ENCODE results near the gene C6orf136. TPM values are rescaled to one million over a fixed set of nuclear protein-coding genes. Genes with fewer than 3 reads are reported as not detected.

The C6orf136 gene
- total and polyA plus RNA-seq, 9 of the 15 experiments (the other 6 are each of a cell fraction or from before 2014, with no cell fraction given) = 14.1 to 63.1 (median 18.4) TPM

- TF ChIP-seq, protein P1, sequence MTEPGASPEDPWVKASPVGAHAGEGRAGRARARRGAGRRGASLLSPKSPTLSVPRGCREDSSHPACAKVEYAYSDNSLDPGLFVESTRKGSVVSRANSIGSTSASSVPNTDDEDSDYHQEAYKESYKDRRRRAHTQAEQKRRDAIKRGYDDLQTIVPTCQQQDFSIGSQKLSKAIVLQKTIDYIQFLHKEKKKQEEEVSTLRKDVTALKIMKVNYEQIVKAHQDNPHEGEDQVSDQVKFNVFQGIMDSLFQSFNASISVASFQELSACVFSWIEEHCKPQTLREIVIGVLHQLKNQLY (CRISPR knock-in tag; conservative IDR thresholded peaks at IDR 0.05) = no peak
- TF ChIP-seq, protein P2, sequence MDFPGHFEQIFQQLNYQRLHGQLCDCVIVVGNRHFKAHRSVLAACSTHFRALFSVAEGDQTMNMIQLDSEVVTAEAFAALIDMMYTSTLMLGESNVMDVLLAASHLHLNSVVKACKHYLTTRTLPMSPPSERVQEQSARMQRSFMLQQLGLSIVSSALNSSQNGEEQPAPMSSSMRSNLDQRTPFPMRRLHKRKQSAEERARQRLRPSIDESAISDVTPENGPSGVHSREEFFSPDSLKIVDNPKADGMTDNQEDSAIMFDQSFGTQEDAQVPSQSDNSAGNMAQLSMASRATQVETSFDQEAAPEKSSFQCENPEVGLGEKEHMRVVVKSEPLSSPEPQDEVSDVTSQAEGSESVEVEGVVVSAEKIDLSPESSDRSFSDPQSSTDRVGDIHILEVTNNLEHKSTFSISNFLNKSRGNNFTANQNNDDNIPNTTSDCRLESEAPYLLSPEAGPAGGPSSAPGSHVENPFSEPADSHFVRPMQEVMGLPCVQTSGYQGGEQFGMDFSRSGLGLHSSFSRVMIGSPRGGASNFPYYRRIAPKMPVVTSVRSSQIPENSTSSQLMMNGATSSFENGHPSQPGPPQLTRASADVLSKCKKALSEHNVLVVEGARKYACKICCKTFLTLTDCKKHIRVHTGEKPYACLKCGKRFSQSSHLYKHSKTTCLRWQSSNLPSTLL (IDR thresholded peaks at IDR 0.05) = no peak; the same call in 1 of the 2 replicates
- TF ChIP-seq ETS1 (conservative IDR thresholded peaks at IDR 0.05; ENCODE audit: control insufficient read depth, low read depth, low read length) = peak; percentile 95
- peak; percentile 30 for TF ChIP-seq NFRKB (IDR thresholded peaks at IDR 0.05; ENCODE audit: low read depth)
- TF ChIP-seq SMARCA5 (IDR thresholded peaks at IDR 0.05) = peak; percentile 90
- TF ChIP-seq FOXA1 (IDR thresholded peaks at IDR 0.05; ENCODE audit: borderline replicate concordance) = no peak
- no peak; the same call in 1 of the 2 replicates for TF ChIP-seq GATAD2A (IDR thresholded peaks at IDR 0.05)
- 0 out of 2 replicates have a peak, but pooled peaks have one; percentile 19 for TF ChIP-seq GTF2F1 (IDR thresholded peaks at IDR 0.05; ENCODE audit: low read depth, low read length)
- no peak for TF ChIP-seq ZNF253 (CRISPR knock-in tag; conservative IDR thresholded peaks at IDR 0.05)
- peak; percentile 63; the same call in 1 of the 2 replicates for TF ChIP-seq SPI1 (IDR thresholded peaks at IDR 0.05; ENCODE audit: borderline replicate concordance, low read depth, low read length)
- TF ChIP-seq KDM1A (IDR thresholded peaks at IDR 0.05) = no peak
- peak; percentile 61 for TF ChIP-seq CREM (IDR thresholded peaks at IDR 0.05; ENCODE audit: low read depth)
- TF ChIP-seq CAMTA2 (CRISPR knock-in tag; conservative IDR thresholded peaks at IDR 0.05) = no peak
- TF ChIP-seq DDX20 (tag; IDR thresholded peaks at IDR 0.05; ENCODE audit: low read depth) = no peak
- TF ChIP-seq, protein P3, sequence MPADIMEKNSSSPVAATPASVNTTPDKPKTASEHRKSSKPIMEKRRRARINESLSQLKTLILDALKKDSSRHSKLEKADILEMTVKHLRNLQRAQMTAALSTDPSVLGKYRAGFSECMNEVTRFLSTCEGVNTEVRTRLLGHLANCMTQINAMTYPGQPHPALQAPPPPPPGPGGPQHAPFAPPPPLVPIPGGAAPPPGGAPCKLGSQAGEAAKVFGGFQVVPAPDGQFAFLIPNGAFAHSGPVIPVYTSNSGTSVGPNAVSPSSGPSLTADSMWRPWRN (IDR thresholded peaks at IDR 0.05; ENCODE audit: low read depth) = 0 out of 2 replicates have a peak, but pooled peaks have one; percentile 10
- no peak for TF ChIP-seq ARID2 (IDR thresholded peaks at IDR 0.05)
- TF ChIP-seq, protein P4, sequence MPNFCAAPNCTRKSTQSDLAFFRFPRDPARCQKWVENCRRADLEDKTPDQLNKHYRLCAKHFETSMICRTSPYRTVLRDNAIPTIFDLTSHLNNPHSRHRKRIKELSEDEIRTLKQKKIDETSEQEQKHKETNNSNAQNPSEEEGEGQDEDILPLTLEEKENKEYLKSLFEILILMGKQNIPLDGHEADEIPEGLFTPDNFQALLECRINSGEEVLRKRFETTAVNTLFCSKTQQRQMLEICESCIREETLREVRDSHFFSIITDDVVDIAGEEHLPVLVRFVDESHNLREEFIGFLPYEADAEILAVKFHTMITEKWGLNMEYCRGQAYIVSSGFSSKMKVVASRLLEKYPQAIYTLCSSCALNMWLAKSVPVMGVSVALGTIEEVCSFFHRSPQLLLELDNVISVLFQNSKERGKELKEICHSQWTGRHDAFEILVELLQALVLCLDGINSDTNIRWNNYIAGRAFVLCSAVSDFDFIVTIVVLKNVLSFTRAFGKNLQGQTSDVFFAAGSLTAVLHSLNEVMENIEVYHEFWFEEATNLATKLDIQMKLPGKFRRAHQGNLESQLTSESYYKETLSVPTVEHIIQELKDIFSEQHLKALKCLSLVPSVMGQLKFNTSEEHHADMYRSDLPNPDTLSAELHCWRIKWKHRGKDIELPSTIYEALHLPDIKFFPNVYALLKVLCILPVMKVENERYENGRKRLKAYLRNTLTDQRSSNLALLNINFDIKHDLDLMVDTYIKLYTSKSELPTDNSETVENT (CRISPR knock-in tag; IDR thresholded peaks at IDR 0.05) = no peak
- TF ChIP-seq JUNB (CRISPR knock-in tag; conservative IDR thresholded peaks at IDR 0.05) = no peak
- TF ChIP-seq MEF2D (tag; conservative IDR thresholded peaks at IDR 0.05; ENCODE audit: low read depth) = 0 out of 2 replicates have a peak, but pooled peaks have one; percentile 47
- peak; percentile 62 for TF ChIP-seq TBP (optimal IDR thresholded peaks at IDR 0.05; ENCODE audit: low read depth, low read length)
- no peak for TF ChIP-seq KLF16 (IDR thresholded peaks at IDR 0.05)
- TF ChIP-seq CREBBP (IDR thresholded peaks at IDR 0.05; ENCODE audit: low read depth, low read length) = no peak
- no peak for TF ChIP-seq ZNF133 (CRISPR knock-in tag; IDR thresholded peaks at IDR 0.05)
Measured at GRCh38 chr6:30682143-30683117, 35.5 kb downstream of the C6orf136 start (continued).

Data from K562 (cell line).